HepG2 (cell line): ENCODE measurements around the gene WDR49. TPM values are rescaled to one million over a fixed set of nuclear protein-coding genes. Genes with fewer than 3 reads are reported as not detected.

Experiments
- ATAC-seq: fragments of 200-7000 bp; cut with Tn5 transposase; 3 replicates; pipeline ENCODE4 v1.9.1; 2020; ENCODE audit warnings: mild to moderate bottlenecking, moderate library complexity
- BruUV-seq: library from RNA; stranded (reverse); fragments of 400-500 nt; replicated peaks from 2 replicates; lab custom pipeline; 2021; lab: Mats Ljungman, UMichigan
- CTCF ChIA-PET: fragments of 300-600 bp; formaldehyde crosslinking; extraction: SDS; loops from one replicate; lab custom pipeline; 2021; ENCODE audit warnings: low total read pairs, inconsistent platforms, low intra/inter-chr PET ratio; lab: Yijun Ruan, JAX
- POLR2A ChIA-PET: fragments of 350-600 bp; sonication (Branson Sonifier 250); formaldehyde crosslinking; loops from one replicate; lab custom pipeline; 2020; ENCODE audit warnings: antibody characterized with exemption, inconsistent platforms; lab: Yijun Ruan, JAX
- DNase-seq: peaks from one replicate; pipeline ENCODE4 v3.0.0-alpha.2; 2015; ENCODE audit warnings: low spot score
- FAIRE-seq: peaks from 3 replicates; lab custom pipeline; 2011; peaks lifted over from hg19 to GRCh38; lab: Jason Lieb, UNC
- H2AFZ ChIP-seq: one replicate; pipeline ENCODE4 v1.6.1; 2011; ENCODE audit warnings: low read length, inconsistent platforms
- H3K27ac ChIP-seq: fragments of 300-600 bp; 3 replicates; pipeline ENCODE4 v1.8.0; 2011; ENCODE audit warnings: mixed run types, mild to moderate bottlenecking, mixed read lengths, low read length, inconsistent platforms; ENCODE audit not compliant: insufficient read depth; ENCODE audit errors: extremely low read length
- H3K27me3 ChIP-seq, 2 experiments: fragments of 200-600 bp in 1 of 2; 2 replicates in 1 of 2; 3 replicates in 1 of 2; pipeline versions ENCODE4 v1.6.0 to v1.8.0; 2011; ENCODE audit warnings: low read length in 2 of 2, mild to moderate bottlenecking in 2 of 2, moderate library complexity in 2 of 2, inconsistent platforms in 1 of 2; ENCODE audit not compliant: insufficient read depth in 2 of 2, control insufficient read depth in 1 of 2
- H3K36me3 ChIP-seq, 2 experiments: fragments of 200-600 bp in 1 of 2; replicated peaks in 1 of 2; 2 replicates in 1 of 2; 3 replicates in 1 of 2; pipeline versions ENCODE4 v1.5.1 to v1.8.0; 2011; ENCODE audit warnings: low read length in 2 of 2, inconsistent platforms in 1 of 2; ENCODE audit not compliant: insufficient read depth in 2 of 2, control insufficient read depth in 1 of 2
- H3K4me1 ChIP-seq: 2 replicates; pipeline ENCODE4 v1.5.1; 2012; ENCODE audit warnings: low read length, inconsistent platforms; ENCODE audit not compliant: insufficient read depth
- H3K4me2 ChIP-seq: 2 replicates; pipeline ENCODE4 v1.6.0; 2011; ENCODE audit warnings: low read depth, low read length, inconsistent platforms
- H3K4me3 ChIP-seq, 3 experiments: fragments of 200-600 bp in 1 of 3; sonication (generic), shearing (Covaris generic) in 1 of 3; replicated peaks in 1 of 3; 2 replicates each; pipeline ENCODE4 v1.5.1; 2011 to 2016; ENCODE audit warnings: low read length in 3 of 3, inconsistent platforms in 2 of 3, low read depth in 2 of 3, mild to moderate bottlenecking in 2 of 3, control low read depth in 1 of 3, mixed read lengths in 1 of 3; ENCODE audit not compliant: insufficient read depth in 1 of 3
- H3K79me2 ChIP-seq: one replicate; pipeline ENCODE4 v1.6.1; 2011; ENCODE audit warnings: low read length, inconsistent platforms; ENCODE audit not compliant: insufficient read depth
- H3K9ac ChIP-seq: 2 replicates; pipeline ENCODE4 v1.6.0; 2011; ENCODE audit warnings: mild to moderate bottlenecking, low read depth, low read length, inconsistent platforms; ENCODE audit not compliant: insufficient read depth
- H3K9me3 ChIP-seq: 2 replicates; pipeline ENCODE4 v1.5.1; 2012; ENCODE audit warnings: mild to moderate bottlenecking, low read length
- H4K20me1 ChIP-seq: 2 replicates; pipeline ENCODE4 v1.6.0; 2011; ENCODE audit warnings: inconsistent platforms, mild to moderate bottlenecking, low read length, moderate library complexity; ENCODE audit not compliant: insufficient read depth
- ASH2L ChIP-seq: fragments of 300-600, 200-600 bp; sonication (generic); IDR thresholded peaks from 2 replicates; pipeline ENCODE4 v1.7.0; 2017; ENCODE audit warnings: low read depth, mild to moderate bottlenecking, moderate library complexity, mixed read lengths, low read length; ENCODE audit not compliant: insufficient read length
- BCLAF1 ChIP-seq: fragments of 450-650 bp; IDR thresholded peaks from 2 replicates; pipeline ENCODE4 v1.6.1; 2017; ENCODE audit warnings: mild to moderate bottlenecking
- HNRNPLL ChIP-seq: fragments of 200-400 bp; formaldehyde crosslinking; IDR thresholded peaks from 2 replicates; pipeline ENCODE4 v1.6.1; 2017; ENCODE audit warnings: mild to moderate bottlenecking, low read depth, low read length; ENCODE audit not compliant: poor library complexity, severe bottlenecking
- IKZF4 ChIP-seq: sonication (generic); formaldehyde crosslinking; IDR thresholded peaks from 2 replicates; pipeline ENCODE4 v1.5.1; 2020; ENCODE audit warnings: borderline replicate concordance, mild to moderate bottlenecking, low read depth, missing genetic modification reagents; ENCODE audit errors: not compliant biosample characterization
- IRX3 ChIP-seq: sonication (generic); formaldehyde crosslinking; IDR thresholded peaks from 2 replicates; pipeline ENCODE4 v1.8.1; 2023; ENCODE audit warnings: mild to moderate bottlenecking, low read depth, missing genetic modification reagents, borderline replicate concordance
- MEIS2 ChIP-seq: sonication (generic); formaldehyde crosslinking; IDR thresholded peaks from 2 replicates; pipeline ENCODE4 v1.9.0; 2021; ENCODE audit warnings: mild to moderate bottlenecking, missing genetic modification reagents
- MIER3 ChIP-seq: IDR thresholded peaks from 2 replicates; pipeline ENCODE4 v1.6.1; 2016; ENCODE audit warnings: missing compliant biosample characterization, borderline replicate concordance
- RBM39 ChIP-seq: fragments of 200-400 bp; formaldehyde crosslinking; IDR thresholded peaks from one replicate; pipeline ENCODE4 v1.6.1; 2018; ENCODE audit warnings: antibody characterized with exemption, mild to moderate bottlenecking, low read depth, low read length; ENCODE audit not compliant: poor library complexity, severe bottlenecking
- SCMH1 ChIP-seq: sonication (generic); formaldehyde crosslinking; IDR thresholded peaks from 2 replicates; pipeline ENCODE4 v1.9.0; 2021; ENCODE audit warnings: missing genetic modification reagents, mild to moderate bottlenecking, borderline replicate concordance
- ZNF256 ChIP-seq: sonication (generic); formaldehyde crosslinking; conservative IDR thresholded peaks from 2 replicates; pipeline ENCODE4 v1.4.0; 2020; ENCODE audit warnings: missing genetic modification reagents
- ZNF558 ChIP-seq: sonication (generic); formaldehyde crosslinking; IDR thresholded peaks from 2 replicates; pipeline ENCODE4 v1.9.0; 2022; ENCODE audit warnings: mild to moderate bottlenecking, missing genetic modification reagents, borderline replicate concordance
- ZNF562 ChIP-seq: sonication (generic); formaldehyde crosslinking; IDR thresholded peaks from 2 replicates; pipeline ENCODE4 v1.8.0; 2022; ENCODE audit warnings: missing genetic modification reagents, borderline replicate concordance
- WGBS: methylation state at CpG from one replicate; pipeline ENCODE4 v1.1.6; 2017; ENCODE audit warnings: low lambda C conversion rate; 5-methylcytosine and 5-hydroxymethylcytosine counted together
- in situ Hi-C: cut with HindIII; loops from 2 replicates; pipeline ENCODE4 v1.10.0; 2017; ENCODE audit warnings: low pct_unique_long_range_greater_than_20kb; ENCODE audit not compliant: extremely low pct_ligation_motif_present
- intact Hi-C: fragments of 100-400 bp; cut with micrococcal nuclease; formaldehyde crosslinking; loops from one replicate; pipeline ENCODE4 v1.10.0; 2022; ENCODE audit not compliant: unreplicated experiment
- polyA plus RNA-seq, 8 experiments: library from polyadenylated mRNA; depleted of rRNA in 3 of 8; stranded (reverse) in 7 of 8; unstranded in 1 of 8; fragments of >200 nt; fragmentation: Illumina TruSeq in 4 of 8; extraction: Trizol in 4 of 8; gene quantifications; 2 replicates each; pipeline versions ENCODE4 v1.2.1 to v1.2.3, GENCODE V29; 2011 to 2016; ENCODE audit warnings: low read depth in 4 of 8, missing spikeins in 1 of 8, mixed read lengths in 1 of 8; ENCODE audit not compliant: insufficient read depth in 1 of 8
- total RNA-seq, 5 experiments: library from RNA; depleted of rRNA; stranded (reverse); fragments of >200 nt; fragmentation: Illumina TruSeq; extraction: Trizol; gene quantifications; 2 replicates each; pipeline ENCODE4 v1.2.3, GENCODE V29; 2016; ENCODE audit warnings: low read depth in 1 of 5

Gene WDR49
- total and polyA plus RNA-seq, 2 of the 13 experiments (the other 11 are each of a cell fraction or from before 2014, with no cell fraction given) = 0.04 TPM; not detected in 1

- 6% methylated on average over 3 of the region's 3 CpGs for WGBS
- FAIRE-seq (no peak), DNase-seq (no peak), ATAC-seq (no peak)
- Histone ChIP-seq H3K4me3 (no peak overlapping the region), H3K27ac (no peak overlapping the region), H3K4me1 (no peaks in the 10 kb centered on the region), H3K9me3 (no peaks in the 10 kb centered on the region), H3K9ac (no peak overlapping the region), H4K20me1 (no peaks in the 10 kb centered on the region), H3K27me3 (no peaks in the 10 kb centered on the region), H3K79me2 (no peaks in the 10 kb centered on the region), H3K36me3 (no peaks in the 10 kb centered on the region), H3K4me2 (no peak overlapping the region), H2AFZ (no peak overlapping the region)
- intact Hi-C loops = no loop called here
- ChIA-PET POLR2A (no interaction called here), CTCF (no interaction called here)
- no TSS peak for BruUV-seq
- no peak for TF ChIP-seq IRX3 (CRISPR knock-in tag)
- no peak for TF ChIP-seq MIER3 (CRISPR knock-in tag)
- TF ChIP-seq ASH2L = no peak
- no peak for TF ChIP-seq ZNF558
- no peak for TF ChIP-seq ZNF256 (CRISPR knock-in tag)
- TF ChIP-seq IKZF4 = no peak
- TF ChIP-seq MEIS2 (CRISPR knock-in tag) = no peak
- TF ChIP-seq BCLAF1 = no peak
- TF ChIP-seq RBM39 = no peak
- TF ChIP-seq SCMH1 (CRISPR knock-in tag) = no peak
- no peak for TF ChIP-seq HNRNPLL
- TF ChIP-seq ZNF562 (CRISPR knock-in tag) = no peak
- in situ Hi-C loops = no loop called here
These were observed 98.8 kb downstream of the WDR49 start for GRCh38 chr3:167554898-167555297.
